CD4-positive, alpha-beta memory T cell (primary cell): Measurements from ENCODE around the gene KRT3. TPM values are rescaled to one million over a fixed set of nuclear protein-coding genes. Genes with fewer than 3 reads are reported as not detected.

Experiments
- CTCF ChIA-PET: fragments of 350-600 bp; sonication (Branson Sonifier 250); formaldehyde crosslinking; loops from one replicate; lab custom pipeline; 2021; ENCODE audit warnings: inconsistent platforms; ENCODE audit not compliant: partially characterized antibody; lab: Charles Lee
- POLR2A ChIA-PET: fragments of 350-600 bp; sonication (Branson Sonifier 250); formaldehyde crosslinking; loops from one replicate; lab custom pipeline; 2021; ENCODE audit not compliant: partially characterized antibody; lab: Charles Lee
- DNase-seq, 5 donors: peaks; one replicate each; pipeline versions ENCODE4 v3.0.0 to v3.0.0-alpha.2; 2020 to 2022; ENCODE audit warnings: mixed read lengths in 1 of 5
- H3K27ac ChIP-seq: one replicate; pipeline ENCODE4 v1.7.0; 2013; ENCODE audit warnings: low read depth, low read length
- H3K27me3 ChIP-seq: 2 replicates; pipeline ENCODE4 v1.7.0; 2013; ENCODE audit warnings: mild to moderate bottlenecking, low read length, moderate library complexity; ENCODE audit not compliant: insufficient read depth
- H3K36me3 ChIP-seq: 2 replicates; pipeline ENCODE4 v1.7.0; 2013; ENCODE audit warnings: mild to moderate bottlenecking, low read length, moderate library complexity; ENCODE audit not compliant: insufficient read depth
- H3K4me1 ChIP-seq: 2 replicates; pipeline ENCODE4 v1.7.0; 2013; ENCODE audit warnings: mild to moderate bottlenecking, low read length, moderate library complexity; ENCODE audit not compliant: insufficient read depth
- H3K4me3 ChIP-seq, 2 donors: one replicate each; pipeline ENCODE4 v1.7.0; 2013; ENCODE audit warnings: low read length in 2 of 2, mild to moderate bottlenecking in 1 of 2
- H3K9me3 ChIP-seq, 2 donors: one replicate each; pipeline ENCODE4 v1.7.0; 2013; ENCODE audit warnings: low read length in 2 of 2, control low read depth in 1 of 2; ENCODE audit not compliant: control insufficient read depth in 1 of 2
- H3K27ac Mint-ChIP-seq, 7 donors: one replicate each; pipeline ENCODE4 v1.8.0; 2020 to 2021; ENCODE audit warnings: mixed read lengths in 7 of 7, mild to moderate bottlenecking in 6 of 7, inconsistent platforms in 3 of 7, moderate library complexity in 3 of 7
- H3K27me3 Mint-ChIP-seq, 2 donors: one replicate each; pipeline ENCODE4 v1.8.0; 2020 to 2021; ENCODE audit warnings: mixed read lengths in 2 of 2
- H3K36me3 Mint-ChIP-seq, 2 donors: one replicate each; pipeline ENCODE4 v1.8.0; 2020 to 2021; ENCODE audit warnings: mixed read lengths in 2 of 2, inconsistent platforms in 1 of 2, mild to moderate bottlenecking in 1 of 2
- H3K4me1 Mint-ChIP-seq, 4 donors: one replicate each; pipeline ENCODE4 v1.8.0; 2020 to 2021; ENCODE audit warnings: mixed read lengths in 4 of 4, mild to moderate bottlenecking in 1 of 4
- H3K4me3 Mint-ChIP-seq, 8 donors: one replicate each; pipeline ENCODE4 v1.8.0; 2020 to 2021; ENCODE audit warnings: mixed read lengths in 8 of 8, mild to moderate bottlenecking in 7 of 8, moderate library complexity in 6 of 8, inconsistent platforms in 3 of 8
- H3K9me3 Mint-ChIP-seq, 8 donors: one replicate each; pipeline ENCODE4 v1.8.0; 2020 to 2021; ENCODE audit warnings: mixed read lengths in 8 of 8, mild to moderate bottlenecking in 5 of 8, inconsistent platforms in 3 of 8, moderate library complexity in 1 of 8
- intact Hi-C: fragments of 100-400 bp; cut with micrococcal nuclease; formaldehyde crosslinking; loops from one replicate; pipeline ENCODE4 v1.15.1; 2023
- polyA plus RNA-seq, 2 donors: library from polyadenylated mRNA; unstranded; fragments of 300-500 nt; fragmentation: Illumina TruSeq; gene quantifications; one replicate each; pipeline ENCODE4 v1.2.3, GENCODE V29; 2021
- total RNA-seq, 2 experiments: library from RNA; stranded (reverse); gene quantifications; one replicate each; pipeline ENCODE4 v1.2.3, GENCODE V29; 2021

KRT3 gene
- total and polyA plus RNA-seq, 4 experiments from 2014 or later, result not detected

DNA sequence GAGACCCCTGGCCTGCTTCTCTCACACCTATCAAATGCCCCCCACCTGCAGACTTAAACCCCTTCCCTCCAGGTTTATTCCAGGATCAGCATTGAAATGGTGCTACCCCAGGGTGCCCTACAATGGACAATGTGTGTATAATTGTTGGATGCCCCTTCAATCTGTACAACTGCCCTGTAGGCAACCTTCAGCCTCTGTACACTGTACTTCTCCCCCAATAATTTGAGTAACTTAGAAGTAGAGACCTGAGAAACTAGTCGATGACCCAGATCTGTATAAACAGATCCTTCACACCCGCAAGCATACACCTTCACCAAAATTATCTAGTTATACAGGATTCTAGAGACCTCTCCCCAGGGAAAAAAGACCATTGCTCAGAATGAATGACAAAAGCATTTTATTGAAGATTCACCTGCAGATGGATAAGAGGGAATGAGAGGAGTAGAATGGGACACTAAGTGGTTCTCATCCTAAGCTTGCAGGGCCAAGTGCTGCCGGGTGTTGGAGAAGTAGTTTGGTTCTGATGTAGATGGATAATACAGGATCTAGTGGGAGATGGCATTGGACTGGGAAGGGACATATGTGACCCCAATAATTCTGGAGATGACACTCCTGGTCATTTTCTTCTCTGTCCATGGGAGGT lies 10.4 kb upstream of the KRT3 start:
- Mint-ChIP-seq H3K4me3 (no peak overlapping the region), H3K9me3 (no peaks in the 10 kb centered on the region), H3K27ac (no peak overlapping the region), H3K36me3 (no peaks in the 10 kb centered on the region), H3K27me3 (peaks cover 0 to 11% of the 10 kb centered on the region in 2 donors), H3K4me1 (no peaks in the 10 kb centered on the region)
- intact Hi-C loops, result no loop called here
- H3K9me3 ChIP-seq, result no peaks in the 10 kb centered on the region
- POLR2A ChIA-PET, result no interaction called here
- H3K4me1 ChIP-seq, result no peaks in the 10 kb centered on the region
- H3K4me3 ChIP-seq, result no peak overlapping the region
- no peaks in the 10 kb centered on the region for H3K27me3 ChIP-seq
- no peak overlapping the region for H3K27ac ChIP-seq
- H3K36me3 ChIP-seq, result no peaks in the 10 kb centered on the region
- CTCF ChIA-PET, result no interaction called here
- no peak for DNase-seq

DNA sequence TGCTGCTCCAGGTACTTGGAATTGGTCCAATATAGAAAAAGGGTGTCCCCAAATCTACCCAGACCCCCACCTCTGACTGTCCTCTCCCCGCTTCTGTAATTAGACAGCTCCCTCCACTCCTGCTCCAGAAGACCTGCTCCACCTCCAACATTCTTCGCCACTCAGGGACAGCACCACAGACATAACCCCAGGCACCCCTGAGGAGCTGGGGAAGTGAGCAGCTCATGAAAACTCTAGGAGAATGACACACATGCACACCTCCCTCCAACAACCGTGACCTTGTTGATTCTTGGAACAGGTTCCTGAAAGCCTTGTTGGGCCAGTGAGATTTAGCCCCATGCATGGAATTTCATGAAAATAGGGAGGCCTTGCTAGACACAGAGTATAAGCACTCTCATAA lies 9.8 kb upstream of the KRT3 start:
- H3K36me3 Mint-ChIP-seq, result no peaks in the 10 kb centered on the region
- H3K4me1 Mint-ChIP-seq, result no peaks in the 10 kb centered on the region
- intact Hi-C loops, result no loop called here
- peaks cover 0 to 13% of the 10 kb centered on the region in 2 donors for H3K27me3 Mint-ChIP-seq
- no peak for DNase-seq
- H3K27me3 ChIP-seq, result no peaks in the 10 kb centered on the region
- H3K4me3 ChIP-seq, result no peak overlapping the region
- H3K4me3 Mint-ChIP-seq, result no peak overlapping the region
- no peaks in the 10 kb centered on the region for H3K9me3 Mint-ChIP-seq
- no peaks in the 10 kb centered on the region for H3K9me3 ChIP-seq
- ChIA-PET POLR2A (no interaction called here), CTCF (no interaction called here)
- no peak overlapping the region for H3K27ac ChIP-seq
- no peak overlapping the region for H3K27ac Mint-ChIP-seq
- H3K36me3 ChIP-seq, result no peaks in the 10 kb centered on the region
- no peaks in the 10 kb centered on the region for H3K4me1 ChIP-seq

DNA sequence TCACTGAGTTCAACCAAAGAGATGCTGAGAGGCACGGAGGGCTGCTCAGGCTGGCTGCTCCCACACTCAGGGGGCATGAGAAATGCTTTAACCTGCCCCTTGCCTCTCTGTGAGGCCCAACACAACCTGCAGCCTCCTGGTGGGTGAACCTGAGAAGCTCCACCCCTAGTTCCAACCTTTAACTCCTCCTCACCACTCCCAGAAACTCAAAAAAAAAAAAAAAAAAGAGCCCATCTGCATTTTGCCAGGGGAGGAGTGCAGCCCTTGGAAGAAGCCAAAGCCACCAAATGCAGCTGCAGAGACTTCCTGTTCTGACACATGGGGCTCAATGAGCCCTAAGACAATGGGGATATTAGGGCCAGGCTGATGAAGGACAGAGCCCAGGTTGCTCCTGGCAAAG lies 9.1 kb upstream of the KRT3 start:
- no peaks in the 10 kb centered on the region for H3K27me3 ChIP-seq
- no peaks in the 10 kb centered on the region for H3K36me3 ChIP-seq
- no peaks in the 10 kb centered on the region for H3K4me1 Mint-ChIP-seq
- H3K27me3 Mint-ChIP-seq, result peaks cover 0 to 13% of the 10 kb centered on the region in 2 donors
- no peak overlapping the region for H3K4me3 ChIP-seq
- no peak overlapping the region for H3K27ac Mint-ChIP-seq
- no peaks in the 10 kb centered on the region for H3K9me3 Mint-ChIP-seq
- no peak overlapping the region for H3K27ac ChIP-seq
- no peak overlapping the region for H3K4me3 Mint-ChIP-seq
- DNase-seq, result no peak
- intact Hi-C loops, result no loop called here
- POLR2A ChIA-PET, result no interaction called here
- H3K4me1 ChIP-seq, result no peaks in the 10 kb centered on the region
- no peaks in the 10 kb centered on the region for H3K9me3 ChIP-seq
- CTCF ChIA-PET, result no interaction called here
- no peaks in the 10 kb centered on the region for H3K36me3 Mint-ChIP-seq

DNA sequence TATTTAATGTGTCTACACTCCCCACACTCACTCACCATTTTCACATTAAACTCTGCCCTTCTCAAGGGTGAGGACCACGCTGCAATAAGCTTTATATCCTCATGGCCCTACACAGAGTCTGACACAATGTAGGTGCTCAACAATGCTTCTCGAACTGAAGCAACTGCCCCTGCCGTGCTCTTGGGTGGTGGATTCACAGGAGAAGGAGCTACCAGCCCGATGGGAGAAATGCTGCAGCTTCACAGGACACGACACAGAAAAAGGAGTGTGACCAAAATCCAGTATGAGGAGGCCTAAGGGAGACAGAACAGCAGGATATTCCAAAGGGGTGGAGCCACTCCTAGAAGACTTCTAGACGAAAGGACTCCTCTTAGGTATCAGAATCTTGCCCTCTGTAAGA lies 6.5 kb upstream of the KRT3 start:
- Histone ChIP-seq H3K4me1 (no peaks in the 10 kb centered on the region), H3K36me3 (no peaks in the 10 kb centered on the region), H3K9me3 (no peaks in the 10 kb centered on the region), H3K4me3 (no peak overlapping the region), H3K27ac (no peak overlapping the region), H3K27me3 (no peaks in the 10 kb centered on the region)
- H3K27me3 Mint-ChIP-seq, result peaks cover 2 to 5% of the 10 kb centered on the region in 2 donors
- no peaks in the 10 kb centered on the region for H3K36me3 Mint-ChIP-seq
- ChIA-PET CTCF (no interaction called here), POLR2A (no interaction called here)
- peaks cover 0 to 2% (median 0%) of the 10 kb centered on the region in 8 donors for H3K9me3 Mint-ChIP-seq
- no peaks in the 10 kb centered on the region for H3K4me1 Mint-ChIP-seq
- no peak overlapping the region for H3K27ac Mint-ChIP-seq
- intact Hi-C loops, result no loop called here
- H3K4me3 Mint-ChIP-seq, result no peak overlapping the region
- DNase-seq, result no peak

DNA sequence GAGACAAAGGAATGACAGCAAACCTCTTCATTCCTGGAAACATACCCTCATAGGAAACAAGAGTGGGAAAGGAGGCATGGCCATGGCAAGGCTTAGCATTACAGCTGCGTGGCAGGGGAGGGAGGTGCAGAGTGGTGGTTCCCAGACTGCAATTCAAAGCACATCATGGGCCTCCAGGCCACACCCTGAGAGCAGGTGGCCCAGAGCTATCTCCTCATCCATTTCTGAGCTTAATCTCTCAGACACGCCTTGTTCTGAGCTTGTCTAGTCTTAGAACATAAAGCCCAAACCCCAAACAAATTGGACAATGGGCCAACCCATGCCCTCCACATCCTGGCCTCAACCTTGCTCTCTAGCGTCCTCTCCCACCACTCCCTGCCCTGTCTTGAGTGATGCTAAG lies 5.9 kb upstream of the KRT3 start:
- H3K9me3 Mint-ChIP-seq, result peaks cover 0 to 2% (median 0%) of the 10 kb centered on the region in 8 donors
- peaks cover 2 to 5% of the 10 kb centered on the region in 2 donors for H3K27me3 Mint-ChIP-seq
- no peaks in the 10 kb centered on the region for H3K36me3 Mint-ChIP-seq
- H3K4me1 Mint-ChIP-seq, result no peaks in the 10 kb centered on the region
- intact Hi-C loops, result no loop called here
- H3K27ac Mint-ChIP-seq, result no peak overlapping the region
- Histone ChIP-seq H3K36me3 (no peaks in the 10 kb centered on the region), H3K4me1 (no peaks in the 10 kb centered on the region), H3K27me3 (no peaks in the 10 kb centered on the region), H3K9me3 (no peaks in the 10 kb centered on the region), H3K27ac (no peak overlapping the region), H3K4me3 (no peak overlapping the region)
- DNase-seq, result no peak
- ChIA-PET POLR2A (no interaction called here), CTCF (no interaction called here)
- H3K4me3 Mint-ChIP-seq, result no peak overlapping the region

DNA sequence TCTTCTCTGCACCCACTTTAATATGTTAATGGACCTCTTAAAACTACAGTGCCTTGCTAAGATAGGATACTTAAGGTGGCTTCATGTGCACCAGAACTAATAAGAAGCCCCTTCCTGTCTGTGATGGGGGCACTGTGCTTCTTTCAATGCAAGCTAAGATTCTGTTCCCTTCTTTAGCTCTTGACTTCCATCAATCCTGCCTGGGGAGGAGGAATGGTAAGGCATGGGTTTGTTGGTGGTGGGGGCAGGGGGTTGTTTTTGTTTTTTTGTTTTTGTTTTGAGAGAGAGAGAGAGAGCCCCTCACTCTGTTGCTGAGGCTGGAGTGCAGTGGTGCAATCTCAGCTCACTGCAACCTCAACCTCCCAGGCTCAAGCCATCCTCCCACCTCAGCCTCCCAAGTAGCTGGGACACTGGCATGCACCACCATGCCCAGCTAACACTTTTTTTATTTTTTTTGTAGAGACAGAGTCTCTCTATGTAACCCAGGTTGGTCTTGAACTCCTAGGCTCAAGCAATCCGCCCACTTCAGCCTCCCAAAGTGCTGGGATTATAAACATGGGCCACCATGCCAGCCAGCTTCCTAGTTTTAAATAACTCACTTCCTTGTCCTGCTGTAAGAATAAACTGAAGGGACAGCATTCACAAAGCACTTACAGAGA lies 4.5 kb upstream of the KRT3 start:
- Mint-ChIP-seq H3K27me3 (peaks cover 4 to 5% of the 10 kb centered on the region in 2 donors), H3K4me1 (no peaks in the 10 kb centered on the region), H3K9me3 (peaks cover 0 to 2% (median 0%) of the 10 kb centered on the region in 8 donors), H3K36me3 (no peaks in the 10 kb centered on the region), H3K27ac (no peak overlapping the region), H3K4me3 (no peak overlapping the region)
- CTCF ChIA-PET, result interaction anchor here (1.0 kb wide), 1 partner anchor 85 kb away, joined by 3 read pairs; no protein-coding TSS in a partner anchor
- H3K27me3 ChIP-seq, result no peaks in the 10 kb centered on the region
- H3K27ac ChIP-seq, result no peak overlapping the region
- no peak for DNase-seq
- POLR2A ChIA-PET, result no interaction called here
- no peaks in the 10 kb centered on the region for H3K9me3 ChIP-seq
- H3K4me1 ChIP-seq, result no peaks in the 10 kb centered on the region
- intact Hi-C loops, result no loop called here
- H3K4me3 ChIP-seq, result no peak overlapping the region
- no peaks in the 10 kb centered on the region for H3K36me3 ChIP-seq

DNA sequence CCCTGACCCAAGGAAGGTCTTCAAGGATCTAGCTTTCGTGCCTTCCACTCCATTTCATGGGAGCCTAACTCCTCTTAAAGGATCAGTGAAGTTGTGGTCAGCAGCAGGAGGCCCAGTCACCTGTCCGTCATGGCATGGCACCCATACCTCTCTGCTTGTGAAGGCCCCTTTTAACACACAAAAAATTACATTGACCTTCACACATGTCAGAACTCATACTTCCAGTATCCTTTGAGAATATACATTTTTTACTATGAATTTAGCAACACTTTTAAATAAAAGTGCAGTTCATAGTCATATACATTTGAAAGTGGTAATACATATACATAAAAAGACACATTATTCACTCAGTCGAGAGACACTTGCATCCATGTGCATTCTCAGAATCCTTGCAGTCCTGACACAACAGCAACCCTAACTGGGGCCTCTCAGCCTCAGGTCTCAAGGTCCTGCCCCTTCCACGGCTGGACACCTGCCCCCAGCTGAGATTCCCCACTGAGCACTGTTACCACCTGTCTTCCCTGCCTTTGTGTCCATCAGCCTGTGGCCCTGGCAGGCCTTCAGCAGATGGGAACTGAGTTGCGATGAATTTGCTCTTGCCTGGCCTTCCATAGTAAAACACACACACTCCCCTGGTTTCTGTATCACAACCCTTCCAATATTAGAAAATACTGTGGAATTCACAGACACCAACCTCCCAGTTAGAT lies 3.7 kb upstream of the KRT3 start:
- H3K27me3 Mint-ChIP-seq, result peaks cover 4 to 5% of the 10 kb centered on the region in 2 donors
- H3K9me3 Mint-ChIP-seq, result peaks cover 0 to 2% (median 0%) of the 10 kb centered on the region in 8 donors
- DNase-seq, result no peak
- H3K4me1 Mint-ChIP-seq, result no peaks in the 10 kb centered on the region
- no peak overlapping the region for H3K4me3 Mint-ChIP-seq
- H3K27ac Mint-ChIP-seq, result no peak overlapping the region
- Histone ChIP-seq H3K9me3 (no peaks in the 10 kb centered on the region), H3K4me3 (no peak overlapping the region), H3K4me1 (no peaks in the 10 kb centered on the region), H3K36me3 (no peaks in the 10 kb centered on the region), H3K27me3 (no peaks in the 10 kb centered on the region), H3K27ac (no peak overlapping the region)
- intact Hi-C loops, result no loop called here
- no peaks in the 10 kb centered on the region for H3K36me3 Mint-ChIP-seq
- ChIA-PET POLR2A (no interaction called here), CTCF (interaction anchor here (1.0 kb wide), 1 partner anchor 86 kb away, joined by 3 read pairs; no protein-coding TSS in a partner anchor)
